Spleen (tissue), 7 donors: ENCODE measurements around the gene HAUS1.

Experiments used
- POLR2A ChIP-seq, 3 donors: fragments of 450-650 bp; IDR thresholded peaks; one replicate each; pipeline ENCODE4 v1.5.1; 2017; ENCODE audit warnings: antibody characterized with exemption in 3 of 3, mild to moderate bottlenecking in 1 of 3
- POLR2AphosphoS5 ChIP-seq, 3 donors: sonication (generic); formaldehyde crosslinking; IDR thresholded peaks; one replicate each; pipeline ENCODE4 v1.5.1; 2017; ENCODE audit warnings: antibody characterized with exemption in 3 of 3
- TF ChIP-seq, protein P1 (sequence below), 11 experiments: fragments of 200-600 bp in 7 of 11; fragments of 450-650 bp in 4 of 11; sonication (generic) in 4 of 11; IDR thresholded peaks in 8 of 11; conservative IDR thresholded peaks in 3 of 11; 1 replicate in 7 of 11; 2 replicates in 4 of 11; pipeline versions ENCODE4 v1.4.0 to v1.8.0; 2016 to 2021; ENCODE audit warnings: antibody characterized with exemption in 11 of 11, inconsistent platforms in 4 of 11, mild to moderate bottlenecking in 1 of 11
- donor health status: DM: no; HTN: no; CAD: no; lungs with moderate emphysema.
- donor health status: DM: no; HTN: no; CAD: no.
- donor health status: DM: no; HTN: no; CAD: no.

GRCh38 chr18:46161703-46162396 lies 57.7 kb downstream of the HAUS1 start:
- TF ChIP-seq, protein P1, sequence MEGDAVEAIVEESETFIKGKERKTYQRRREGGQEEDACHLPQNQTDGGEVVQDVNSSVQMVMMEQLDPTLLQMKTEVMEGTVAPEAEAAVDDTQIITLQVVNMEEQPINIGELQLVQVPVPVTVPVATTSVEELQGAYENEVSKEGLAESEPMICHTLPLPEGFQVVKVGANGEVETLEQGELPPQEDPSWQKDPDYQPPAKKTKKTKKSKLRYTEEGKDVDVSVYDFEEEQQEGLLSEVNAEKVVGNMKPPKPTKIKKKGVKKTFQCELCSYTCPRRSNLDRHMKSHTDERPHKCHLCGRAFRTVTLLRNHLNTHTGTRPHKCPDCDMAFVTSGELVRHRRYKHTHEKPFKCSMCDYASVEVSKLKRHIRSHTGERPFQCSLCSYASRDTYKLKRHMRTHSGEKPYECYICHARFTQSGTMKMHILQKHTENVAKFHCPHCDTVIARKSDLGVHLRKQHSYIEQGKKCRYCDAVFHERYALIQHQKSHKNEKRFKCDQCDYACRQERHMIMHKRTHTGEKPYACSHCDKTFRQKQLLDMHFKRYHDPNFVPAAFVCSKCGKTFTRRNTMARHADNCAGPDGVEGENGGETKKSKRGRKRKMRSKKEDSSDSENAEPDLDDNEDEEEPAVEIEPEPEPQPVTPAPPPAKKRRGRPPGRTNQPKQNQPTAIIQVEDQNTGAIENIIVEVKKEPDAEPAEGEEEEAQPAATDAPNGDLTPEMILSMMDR (IDR thresholded peaks at IDR 0.05 in 8 of 11, conservative IDR thresholded peaks at IDR 0.05 in 3 of 11) = no peak
- TF ChIP-seq POLR2A (IDR thresholded peaks at IDR 0.05) = no peak
- TF ChIP-seq POLR2AphosphoS5 (IDR thresholded peaks at IDR 0.05) = no peak
